Epithelial cell of proximal tubule (primary cell): ENCODE data around the gene MYO3B. TPM values are rescaled to one million over a fixed set of nuclear protein-coding genes. Genes with fewer than 3 reads are reported as not detected.

Source experiments
- DNase-seq: peaks from one replicate; pipeline ENCODE4 v3.0.0-alpha.2; 2011; ENCODE audit warnings: low read depth
- H3K4me3 ChIP-seq: 2 replicates; pipeline ENCODE4 v1.5.1; 2011; ENCODE audit warnings: low read depth, mild to moderate bottlenecking, low read length
- CTCF ChIP-seq: conservative IDR thresholded peaks from 2 replicates; pipeline ENCODE4 v1.5.1; 2012; ENCODE audit warnings: low read depth, mild to moderate bottlenecking, low read length
- total RNA-seq: library from RNA; depleted of rRNA; stranded (reverse); fragments of >200 nt; gene quantifications from 2 replicates; pipeline ENCODE4 v1.2.3, GENCODE V29; 2015

Gene MYO3B
- total RNA-seq, 1 donor from 2014 or later: 0.35 TPM

GRCh38 chr2:170639635-170640034 lies 461.7 kb downstream of the MYO3B start:
- H3K4me3 ChIP-seq: no peak overlapping the region
- no peak for TF ChIP-seq CTCF
- DNase-seq: no peak

GRCh38 chr2:170641961-170642360 lies 464.0 kb downstream of the MYO3B start:
- no peak overlapping the region for H3K4me3 ChIP-seq
- DNase-seq: no peak
- TF ChIP-seq CTCF: no peak

- H3K4me3 ChIP-seq: no peak overlapping the region
- TF ChIP-seq CTCF: no peak
- no peak for DNase-seq
Measured at GRCh38 chr2:170643346-170643745, 465.4 kb downstream of the MYO3B start.

- no peak for DNase-seq
- no peak for TF ChIP-seq CTCF
- no peak overlapping the region for H3K4me3 ChIP-seq
Measured at GRCh38 chr2:170647741-170648436, 469.9 kb downstream of the MYO3B start.

- no peak for DNase-seq
- H3K4me3 ChIP-seq: no peak overlapping the region
- no peak for TF ChIP-seq CTCF
Measured at GRCh38 chr2:170651624-170652325, 473.8 kb downstream of the MYO3B start.

GRCh38 chr2:170652637-170653417 lies 474.9 kb downstream of the MYO3B start:
- DNase-seq: no peak
- no peak overlapping the region for H3K4me3 ChIP-seq
- TF ChIP-seq CTCF: no peak
